Ectodermal cell (in vitro differentiated cells): Measurements from ENCODE around the gene FNBP1.

Source experiments
- H3K27ac ChIP-seq: 2 replicates; pipeline ENCODE4 v1.7.0; 2013; ENCODE audit warnings: mild to moderate bottlenecking, low read depth, low read length; ENCODE audit not compliant: insufficient read depth, poor library complexity, severe bottlenecking
- H3K27me3 ChIP-seq: 2 replicates; pipeline ENCODE4 v1.7.0; 2013; ENCODE audit warnings: mild to moderate bottlenecking, low read length; ENCODE audit not compliant: insufficient read depth, control insufficient read depth, poor library complexity, severe bottlenecking
- H3K36me3 ChIP-seq: one replicate; pipeline ENCODE4 v1.7.0; 2013; ENCODE audit warnings: low read length; ENCODE audit not compliant: control insufficient read depth, insufficient read depth
- H3K4me1 ChIP-seq: one replicate; pipeline ENCODE4 v1.7.0; 2013; ENCODE audit warnings: low read length; ENCODE audit not compliant: control insufficient read depth, insufficient read depth
- H3K4me3 ChIP-seq: 2 replicates; pipeline ENCODE4 v1.7.0; 2013; ENCODE audit warnings: low read depth, low read length, control low read depth; ENCODE audit not compliant: insufficient read depth
- H3K9me3 ChIP-seq: 2 replicates; pipeline ENCODE4 v1.7.0; 2013; ENCODE audit warnings: mild to moderate bottlenecking, low read length, moderate library complexity; ENCODE audit not compliant: control insufficient read depth
- WGBS, 2 experiments: methylation state at CpG; one replicate each; pipeline ENCODE4 v1.1.7; 2013; ENCODE audit warnings: missing lambda C conversion rate in 2 of 2; 5-methylcytosine and 5-hydroxymethylcytosine counted together

FNBP1 gene

GRCh38 chr9:129875687-129876395, 167.1 kb downstream of the FNBP1 start:
- H3K9me3 ChIP-seq: no peaks in the 10 kb centered on the region
- H3K27ac ChIP-seq: no peak overlapping the region
- H3K36me3 ChIP-seq: peaks cover 6% of the 10 kb centered on the region
- H3K4me1 ChIP-seq: no peaks in the 10 kb centered on the region
- H3K4me3 ChIP-seq: no peak overlapping the region
- H3K27me3 ChIP-seq: no peaks in the 10 kb centered on the region
- 96% methylated on average over 27 of the region's 27 CpGs for WGBS, 2 experiments

- Histone ChIP-seq H3K9me3 (no peaks in the 10 kb centered on the region), H3K4me3 (no peak overlapping the region), H3K27ac (no peak overlapping the region), H3K27me3 (no peaks in the 10 kb centered on the region), H3K36me3 (peaks cover 6% of the 10 kb centered on the region), H3K4me1 (no peaks in the 10 kb centered on the region)
- WGBS, 2 experiments: 88 to 89% methylated on average over 23 of the region's 23 CpGs
Measured at GRCh38 chr9:129875181-129875611, 167.8 kb downstream of the FNBP1 start.

GRCh38 chr9:129874261-129875101, 168.5 kb downstream of the FNBP1 start:
- 95% methylated on average over 38 of the region's 38 CpGs for WGBS, 2 experiments
- Histone ChIP-seq H3K4me1 (no peaks in the 10 kb centered on the region), H3K4me3 (no peak overlapping the region), H3K36me3 (peaks cover 6% of the 10 kb centered on the region), H3K27ac (no peak overlapping the region), H3K9me3 (no peaks in the 10 kb centered on the region), H3K27me3 (no peaks in the 10 kb centered on the region)

- Histone ChIP-seq H3K9me3 (no peaks in the 10 kb centered on the region), H3K4me1 (no peaks in the 10 kb centered on the region), H3K4me3 (no peak overlapping the region), H3K27me3 (no peaks in the 10 kb centered on the region), H3K36me3 (peaks cover 6% of the 10 kb centered on the region), H3K27ac (no peak overlapping the region)
- 86 to 88% methylated on average over 16 of the region's 16 CpGs for WGBS, 2 experiments
Measured at GRCh38 chr9:129873563-129874190, 169.3 kb downstream of the FNBP1 start.

- no peak overlapping the region for H3K4me3 ChIP-seq
- H3K27ac ChIP-seq: no peak overlapping the region
- H3K36me3 ChIP-seq: peaks cover 10% of the 10 kb centered on the region
- H3K9me3 ChIP-seq: no peaks in the 10 kb centered on the region
- WGBS, 2 experiments: 91 to 94% methylated on average over 11 of the region's 11 CpGs
- H3K4me1 ChIP-seq: no peaks in the 10 kb centered on the region
- H3K27me3 ChIP-seq: no peaks in the 10 kb centered on the region
Measured at GRCh38 chr9:129871046-129871445, 171.9 kb downstream of the FNBP1 start.

GRCh38 chr9:129869585-129870501, 173.1 kb downstream of the FNBP1 start:
- Histone ChIP-seq H3K27ac (no peak overlapping the region), H3K36me3 (peaks cover 8% of the 10 kb centered on the region), H3K4me3 (no peak overlapping the region), H3K4me1 (no peaks in the 10 kb centered on the region), H3K27me3 (no peaks in the 10 kb centered on the region), H3K9me3 (no peaks in the 10 kb centered on the region)
- 92% methylated on average over 24 of the region's 24 CpGs for WGBS, 2 experiments

- no peaks in the 10 kb centered on the region for H3K9me3 ChIP-seq
- peaks cover 8% of the 10 kb centered on the region for H3K36me3 ChIP-seq
- WGBS, 2 experiments: 95% methylated on average over 28 of the region's 28 CpGs
- H3K27ac ChIP-seq: no peak overlapping the region
- no peak overlapping the region for H3K4me3 ChIP-seq
- H3K27me3 ChIP-seq: no peaks in the 10 kb centered on the region
- H3K4me1 ChIP-seq: no peaks in the 10 kb centered on the region
Measured at GRCh38 chr9:129868872-129869486, 174.0 kb downstream of the FNBP1 start.

- Histone ChIP-seq H3K36me3 (peaks cover 8% of the 10 kb centered on the region), H3K27ac (no peak overlapping the region), H3K4me3 (no peak overlapping the region), H3K9me3 (no peaks in the 10 kb centered on the region), H3K27me3 (no peaks in the 10 kb centered on the region), H3K4me1 (no peaks in the 10 kb centered on the region)
- 89 to 90% methylated on average over 48 of the region's 48 CpGs for WGBS, 2 experiments
Measured at GRCh38 chr9:129868023-129868871, 174.7 kb downstream of the FNBP1 start.
